Stimulated activated CD4-positive, alpha-beta T cell treated with anti-CD3 and anti-CD28 coated beads, TNF-alpha, amount 100 ng/mL, for 1 hour (primary cell): ENCODE data around the gene CAPN9.

Experiments
- DNase-seq, 3 donors: peaks; one replicate each; pipeline ENCODE4 v3.0.0-alpha.2; 2020; ENCODE audit warnings: low read depth in 3 of 3, low spot score in 1 of 3

CAPN9 gene

DNA sequence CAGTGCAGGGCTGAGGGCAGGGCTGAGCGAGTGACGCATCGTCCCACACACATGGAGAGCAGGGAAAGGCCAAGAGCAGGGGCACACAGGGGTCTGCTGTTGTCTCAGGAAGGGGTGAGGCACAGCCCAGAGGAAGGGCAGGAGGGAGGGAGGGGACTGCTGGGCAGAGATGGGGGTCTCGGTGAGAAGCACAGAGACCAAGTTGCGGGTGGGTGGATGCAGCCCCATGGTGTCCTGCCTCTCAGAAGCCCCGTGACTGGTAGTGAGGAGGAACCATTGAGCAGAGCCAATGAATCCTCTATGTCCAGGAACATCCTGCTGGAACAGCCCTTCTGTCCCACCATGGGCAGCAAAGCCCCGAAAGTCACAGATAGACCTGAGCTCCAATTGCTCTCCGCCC lies 103.4 kb downstream of the CAPN9 start:
- DNase-seq = no peak

DNA sequence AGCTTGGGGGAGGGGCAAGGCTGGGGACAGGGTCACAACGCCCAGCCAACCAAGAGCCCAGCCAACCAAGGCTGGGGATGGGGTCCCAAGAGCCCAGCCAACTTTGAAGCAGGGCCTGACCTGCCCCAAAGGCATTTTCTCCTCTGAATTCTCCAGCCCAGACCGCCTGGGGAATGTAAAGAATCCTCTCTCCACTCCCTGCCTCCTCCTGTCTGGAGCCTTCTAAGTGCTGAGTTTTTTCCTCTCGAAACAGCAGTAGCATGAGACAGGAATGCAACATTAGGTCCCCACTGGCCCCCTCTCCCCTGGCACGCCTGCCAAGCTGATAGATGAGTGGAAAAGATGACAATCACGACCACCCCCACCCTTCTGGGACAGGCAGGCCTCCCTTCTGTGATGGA lies 104.1 kb downstream of the CAPN9 start:
- no peak for DNase-seq
